MM.1S (cell line): ENCODE measurements around the gene ADPRH.

Experiments
- CTCF ChIP-seq: fragments of 300-600 bp; sonication (generic); IDR thresholded peaks from 2 replicates; pipeline ENCODE4 v1.5.1; 2016; ENCODE audit warnings: antibody characterized with exemption, low read length, mixed read lengths
- EZH2 ChIP-seq: fragments of 300-600 bp; sonication (generic); optimal IDR thresholded peaks from 2 replicates; pipeline ENCODE3; 2017; ENCODE audit warnings: low read depth, mild to moderate bottlenecking, antibody characterized with exemption, low read length, mixed read lengths
- EZH2phosphoT487 ChIP-seq: fragments of 300-600 bp; sonication (generic); IDR thresholded peaks from 2 replicates; pipeline ENCODE4 v1.6.1; 2018; ENCODE audit warnings: antibody characterized with exemption, low read length

- TF ChIP-seq CTCF (no peak), EZH2 (no peak), EZH2phosphoT487 (no peak)
Observed at GRCh38 chr3:119550192-119550910, 28.9 kb upstream of the ADPRH start.
